Measurements from ENCODE around the gene PRKAG2.

DNA sequence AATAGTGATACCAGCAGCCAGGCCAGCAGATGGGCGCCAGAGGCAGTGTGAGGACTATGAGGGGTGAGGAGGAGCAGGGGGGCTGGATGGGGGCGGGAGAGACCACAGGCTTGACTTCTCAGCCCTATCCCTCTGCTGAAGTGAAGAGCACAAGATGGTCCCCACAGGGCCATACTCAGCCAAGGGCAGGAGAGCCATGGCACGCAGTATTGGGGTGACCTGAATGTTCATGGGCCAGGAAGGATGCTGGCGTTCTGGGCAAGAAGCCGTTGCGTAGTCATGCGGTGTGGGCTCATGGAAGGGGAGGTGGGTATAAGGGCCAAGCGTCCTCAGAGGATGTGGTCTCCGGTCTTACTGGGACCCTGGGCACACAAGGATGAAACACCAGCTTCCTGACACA lies 146.3 kb downstream of the PRKAG2 start:
- TF ChIP-seq CTCF (conservative IDR thresholded peaks at IDR 0.05 in 1 of 2, IDR thresholded peaks at IDR 0.05 in 1 of 2; ENCODE audit: extremely low read depth in 1 of 2, insufficient read depth in 1 of 2, low read depth in 1 of 2, low read length in 2 of 2) (no peak), EZH2 (IDR thresholded peaks at IDR 0.05; ENCODE audit: borderline replicate concordance, low read length) (no peak)

All from mammary epithelial cell (primary cell).